Kidney (tissue), 14 donors: ENCODE data around the gene LRR1. TPM values are rescaled to one million over a fixed set of nuclear protein-coding genes. Genes with fewer than 3 reads are reported as not detected.
"Not testable (repeated sequence)": the region's sequence is repeated elsewhere in the genome, so short reads cannot be mapped to it uniquely, and the experiment has no call there.

ENCODE experiments used
- DNase-seq, 5 donors: peaks; one replicate each; pipeline ENCODE4 v3.0.0-alpha.2; 2013 to 2020
- FAIRE-seq: peaks from 2 replicates; lab custom pipeline; 2012; peaks lifted over from hg19 to GRCh38; lab: Jason Lieb, UNC
- H3K27ac ChIP-seq, 2 donors: one replicate each; pipeline ENCODE4 v1.7.0; 2013; ENCODE audit warnings: low read depth in 2 of 2, low read length in 2 of 2, inconsistent platforms in 1 of 2
- H3K27me3 ChIP-seq: one replicate; pipeline ENCODE4 v1.7.1; 2013; ENCODE audit warnings: low read length, inconsistent platforms; ENCODE audit not compliant: control insufficient read depth, insufficient read depth
- H3K36me3 ChIP-seq, 3 donors: one replicate each; pipeline versions ENCODE4 v1.7.0 to v1.7.1; 2013; ENCODE audit warnings: low read length in 3 of 3, control low read depth in 1 of 3, inconsistent platforms in 1 of 3; ENCODE audit not compliant: insufficient read depth in 3 of 3, control insufficient read depth in 2 of 3
- H3K4me1 ChIP-seq, 3 donors: one replicate each; pipeline versions ENCODE4 v1.7.0 to v1.7.1; 2013; ENCODE audit warnings: low read length in 3 of 3, inconsistent platforms in 1 of 3, low read depth in 1 of 3; ENCODE audit not compliant: control insufficient read depth in 2 of 3, insufficient read depth in 2 of 3
- H3K4me3 ChIP-seq, 3 donors: one replicate each; pipeline versions ENCODE4 v1.7.0 to v1.8.1; 2013; ENCODE audit warnings: low read length in 3 of 3, control low read depth in 1 of 3, inconsistent platforms in 1 of 3
- H3K9ac ChIP-seq, 3 donors: one replicate each; pipeline versions ENCODE4 v1.7.0 to v1.7.1; 2013; ENCODE audit warnings: low read length in 3 of 3, control low read depth in 1 of 3, inconsistent platforms in 1 of 3
- H3K9me3 ChIP-seq, 3 donors: one replicate each; pipeline versions ENCODE4 v1.7.0 to v1.7.1; 2013; ENCODE audit warnings: low read length in 3 of 3, control low read depth in 1 of 3, inconsistent platforms in 1 of 3; ENCODE audit not compliant: control insufficient read depth in 2 of 3, insufficient read depth in 1 of 3
- CTCF ChIP-seq: IDR thresholded peaks from 3 replicates; pipeline ENCODE4 v1.5.1; 2012; ENCODE audit warnings: mild to moderate bottlenecking, moderate library complexity, borderline replicate concordance; ENCODE audit not compliant: insufficient read depth; ENCODE audit errors: extremely low read depth
- intact Hi-C: fragments of 100-400 bp; cut with DNase I; formaldehyde crosslinking; loops from one replicate; pipeline ENCODE4 v1.11.1; 2022
- polyA plus RNA-seq: library from polyadenylated mRNA; stranded (reverse); fragments of 350-450 nt; fragmentation: Illumina TruSeq; extraction: RNeasy Lipid Tissue Mini Kit (QIAGEN cat#74804); gene quantifications from one replicate; pipeline ENCODE4 v1.2.3, GENCODE V29; 2014; ENCODE audit warnings: low read depth, low replicate concordance; ENCODE audit not compliant: insufficient read depth
- total RNA-seq: library from RNA; stranded (reverse); fragmentation: NEBNext Ultra II Directional; extraction: Animal tissue kit (Norgen Biotek cat#: 25700); gene quantifications from one replicate; pipeline ENCODE4 v1.2.1, GENCODE V29; 2021
- donor health status: control.
- donor health status: control.
- donor health status: control.
- donor health status: control.
- donor health status: control.
- donor health status: DM: yes; HTN: yes; CAD: no.
- donor health status: Normal renal cell carcinoma (clear cell type).

LRR1 gene
- total and polyA plus RNA-seq, 2 donors from 2014 or later, result 6.6 to 7.7 TPM

GRCh38 chr14:49617852-49618519, 19.2 kb downstream of the LRR1 start:
- H3K27me3 ChIP-seq, result no peaks in the 10 kb centered on the region
- peaks cover 0 to 5% (median 2%) of the 10 kb centered on the region in 3 donors for H3K36me3 ChIP-seq
- H3K9me3 ChIP-seq, result no peaks in the 10 kb centered on the region
- FAIRE-seq (no peak), DNase-seq (no peak)
- H3K4me1 ChIP-seq, result peaks cover 0 to 9% (median 6%) of the 10 kb centered on the region in 3 donors
- no peak for TF ChIP-seq CTCF
- no peak overlapping the region for H3K9ac ChIP-seq
- intact Hi-C loops, result no loop called here
- H3K27ac ChIP-seq, result no peak overlapping the region
- H3K4me3 ChIP-seq, result no peak overlapping the region

- H3K27ac ChIP-seq, H3K9me3 ChIP-seq, H3K4me1 ChIP-seq, intact Hi-C loops, H3K27me3 ChIP-seq, FAIRE-seq, H3K36me3 ChIP-seq: not testable (repeated sequence)
- peak overlapping the region; percentile 79 to 99 (median 80) for H3K4me3 ChIP-seq
- peak in 1 of 5 donors; percentile 46 for DNase-seq
- peak overlapping the region in 2 of 3 donors; percentile 34 to 98 for H3K9ac ChIP-seq
These were observed 20.5 kb downstream of the LRR1 start for GRCh38 chr14:49619273-49619672.

- FAIRE-seq (no peak), DNase-seq (peak in 1 of 5 donors; percentile 34)
- H3K36me3 ChIP-seq, result peaks cover 0 to 5% (median 2%) of the 10 kb centered on the region in 3 donors
- peaks cover 0 to 9% (median 6%) of the 10 kb centered on the region in 3 donors for H3K4me1 ChIP-seq
- no peak for TF ChIP-seq CTCF
- H3K27ac ChIP-seq, result peak overlapping the region; percentile 70 to 96
- H3K4me3 ChIP-seq, result peak overlapping the region; percentile 79 to 99 (median 80)
- H3K9me3 ChIP-seq, result no peaks in the 10 kb centered on the region
- H3K9ac ChIP-seq, result peak overlapping the region; percentile 34 to 98 (median 67)
- no peaks in the 10 kb centered on the region for H3K27me3 ChIP-seq
- intact Hi-C loops, result no loop called here
These were observed 21.0 kb downstream of the LRR1 start for GRCh38 chr14:49619730-49620129.

- FAIRE-seq (no peak), DNase-seq (peak; percentile 98 to 99 (median 99))
- Histone ChIP-seq H3K9ac (peak within 1 kb of the TSS; percentile 70 to 98 (median 85)), H3K27ac (peak within 1 kb of the TSS; percentile 90 to 96), H3K27me3 (no peaks in the 10 kb centered on the region), H3K9me3 (no peaks in the 10 kb centered on the region), H3K36me3 (peaks cover under 1 to 5% (median 2%) of the 10 kb centered on the region in 3 donors), H3K4me3 (peak within 1 kb of the TSS; percentile 79 to 99 (median 86)), H3K4me1 (peaks cover 0 to 9% (median 6%) of the 10 kb centered on the region in 3 donors)
- TF ChIP-seq CTCF, result peak; percentile 8
- intact Hi-C loops, result no loop called here
These were observed 21.7 kb downstream of the LRR1 start, which contains the start of the genes MGAT2 and RPL36AL for GRCh38 chr14:49620182-49621113. TSS of gene MGAT2 (plus strand) at chr14:49620799. CDS start at chr14:49621269, 470 bp downstream. TSS of gene RPL36AL (minus strand) at chr14:49620626. CDS start at chr14:49619104, 1,522 bp downstream.
